Peyer's patch (tissue), 4 donors: Measurements from ENCODE around the gene RELL1.

ENCODE experiments used
- POLR2A ChIP-seq, 2 donors: fragments of 450-650 bp; IDR thresholded peaks; one replicate each; pipeline ENCODE4 v1.5.1; 2017; ENCODE audit warnings: antibody characterized with exemption in 2 of 2, mild to moderate bottlenecking in 2 of 2, moderate library complexity in 2 of 2
- TF ChIP-seq, protein P1 (sequence below), 6 experiments: fragments of 450-650 bp in 4 of 6; fragments of 200-600 bp in 2 of 6; sonication (generic) in 1 of 6; IDR thresholded peaks; one replicate each; pipeline ENCODE4 v1.5.1; 2017 to 2019; ENCODE audit warnings: antibody characterized with exemption in 6 of 6, mild to moderate bottlenecking in 3 of 6, moderate library complexity in 1 of 6

DNA sequence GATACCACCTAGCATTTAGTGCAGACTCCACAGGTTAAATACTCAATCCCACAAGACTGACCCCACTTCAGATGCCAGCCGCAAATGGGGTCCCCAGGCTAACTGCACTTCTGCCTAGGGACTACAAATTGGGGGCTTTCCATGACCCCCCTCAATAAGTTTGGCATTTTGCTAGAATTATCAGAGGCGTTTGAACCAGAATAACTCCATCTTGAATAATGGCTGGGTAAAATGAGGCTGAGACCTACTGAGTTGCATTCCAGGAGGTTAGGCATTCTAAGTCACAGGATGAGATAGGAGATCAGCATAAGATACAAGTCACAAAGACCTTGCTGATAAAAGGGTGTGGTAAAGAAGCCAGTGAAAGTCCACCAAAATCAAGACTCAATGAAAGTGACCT lies 15.1 kb downstream of the RELL1 start:
- TF ChIP-seq, protein P1, sequence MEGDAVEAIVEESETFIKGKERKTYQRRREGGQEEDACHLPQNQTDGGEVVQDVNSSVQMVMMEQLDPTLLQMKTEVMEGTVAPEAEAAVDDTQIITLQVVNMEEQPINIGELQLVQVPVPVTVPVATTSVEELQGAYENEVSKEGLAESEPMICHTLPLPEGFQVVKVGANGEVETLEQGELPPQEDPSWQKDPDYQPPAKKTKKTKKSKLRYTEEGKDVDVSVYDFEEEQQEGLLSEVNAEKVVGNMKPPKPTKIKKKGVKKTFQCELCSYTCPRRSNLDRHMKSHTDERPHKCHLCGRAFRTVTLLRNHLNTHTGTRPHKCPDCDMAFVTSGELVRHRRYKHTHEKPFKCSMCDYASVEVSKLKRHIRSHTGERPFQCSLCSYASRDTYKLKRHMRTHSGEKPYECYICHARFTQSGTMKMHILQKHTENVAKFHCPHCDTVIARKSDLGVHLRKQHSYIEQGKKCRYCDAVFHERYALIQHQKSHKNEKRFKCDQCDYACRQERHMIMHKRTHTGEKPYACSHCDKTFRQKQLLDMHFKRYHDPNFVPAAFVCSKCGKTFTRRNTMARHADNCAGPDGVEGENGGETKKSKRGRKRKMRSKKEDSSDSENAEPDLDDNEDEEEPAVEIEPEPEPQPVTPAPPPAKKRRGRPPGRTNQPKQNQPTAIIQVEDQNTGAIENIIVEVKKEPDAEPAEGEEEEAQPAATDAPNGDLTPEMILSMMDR (IDR thresholded peaks at IDR 0.05), result no peak
- no peak for TF ChIP-seq POLR2A (IDR thresholded peaks at IDR 0.05)
